DMS153 treated with DMSO at 0.1 percent for 48 hours (cell line): ENCODE measurements around the gene TBATA.

Experiments used
- DNase-seq: peaks from one replicate; lab custom pipeline; 2025; ENCODE audit not compliant: unreplicated experiment; lab: John Stamatoyannopoulos, UW

Gene TBATA, protein sequence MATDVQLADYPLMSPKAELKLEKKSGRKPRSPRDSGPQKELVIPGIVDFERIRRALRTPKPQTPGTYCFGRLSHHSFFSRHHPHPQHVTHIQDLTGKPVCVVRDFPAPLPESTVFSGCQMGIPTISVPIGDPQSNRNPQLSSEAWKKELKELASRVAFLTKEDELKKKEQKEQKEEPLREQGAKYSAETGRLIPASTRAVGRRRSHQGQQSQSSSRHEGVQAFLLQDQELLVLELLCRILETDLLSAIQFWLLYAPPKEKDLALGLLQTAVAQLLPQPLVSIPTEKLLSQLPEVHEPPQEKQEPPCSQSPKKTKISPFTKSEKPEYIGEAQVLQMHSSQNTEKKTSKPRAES

DNA sequence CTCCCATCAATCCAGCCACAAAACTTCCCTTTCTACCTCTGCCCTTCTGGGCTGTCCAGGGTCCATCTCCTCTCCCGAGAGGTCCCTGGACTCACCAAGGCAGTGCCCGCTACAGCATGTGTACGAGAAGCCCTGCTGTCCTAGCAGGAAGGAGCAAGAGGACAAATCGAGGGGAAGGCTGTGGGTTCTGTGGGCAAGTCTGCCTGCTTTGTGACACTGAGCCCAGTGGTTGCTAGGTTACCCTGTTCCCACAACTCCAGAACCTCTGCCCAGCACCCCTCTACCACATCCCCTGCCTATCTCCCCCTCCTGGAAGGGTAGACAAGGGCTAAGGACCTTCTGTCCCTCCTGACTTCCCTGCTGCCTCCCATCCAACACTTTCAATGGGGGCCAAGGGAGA, at the start of gene TBATA:
Gene TBATA (minus strand): TSS at position 188 of the 400 bp plus-strand sequence. CDS start 1,998 bp downstream, outside the sequence.
- no peak for DNase-seq

DNA sequence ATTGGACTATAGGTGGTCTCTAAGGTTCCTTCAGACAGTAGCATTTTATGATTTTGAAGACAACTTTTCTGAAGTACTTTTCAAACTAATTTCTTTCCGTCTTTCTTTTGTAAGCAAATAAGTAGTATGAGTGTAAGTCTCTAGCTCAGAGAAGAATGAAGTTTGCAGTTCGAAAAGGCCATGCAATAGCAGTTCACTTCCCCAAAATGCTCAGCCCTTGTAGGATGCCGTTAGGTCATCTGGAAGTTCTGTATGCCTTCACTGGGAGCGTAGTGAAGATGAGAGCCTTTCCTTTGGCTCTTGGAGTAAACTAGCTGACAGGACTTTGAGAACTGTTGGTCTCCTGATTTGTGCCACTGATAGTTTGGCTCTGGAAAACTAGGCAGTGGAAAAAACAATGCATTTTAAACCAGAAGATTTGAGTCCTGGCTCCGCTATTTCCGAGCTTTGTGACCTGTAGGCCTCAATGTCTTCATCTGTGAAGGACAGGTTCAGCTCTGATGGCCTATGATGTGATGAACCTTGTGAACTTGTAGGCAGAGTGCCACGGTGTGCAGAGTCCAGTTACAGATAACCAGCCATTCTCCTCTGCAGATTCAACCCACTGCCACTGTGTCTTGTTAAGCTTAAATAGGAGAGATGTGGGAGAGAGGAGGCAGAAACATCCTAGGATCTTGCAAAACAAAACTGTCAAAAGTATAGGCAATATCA, 49.4 kb upstream of the TBATA start:
- DNase-seq = no peak

- no peak for DNase-seq
Measured at GRCh38 chr10:70834021-70834420, 48.8 kb upstream of the TBATA start.

GRCh38 chr10:70833601-70834000, 48.4 kb upstream of the TBATA start:
- DNase-seq = no peak

GRCh38 chr10:70832852-70833528, 47.8 kb upstream of the TBATA start:
- no peak for DNase-seq

GRCh38 chr10:70832221-70832620, 47.0 kb upstream of the TBATA start:
- DNase-seq = no peak

- DNase-seq = no peak
Measured at GRCh38 chr10:70830164-70830563, 45.0 kb upstream of the TBATA start.

GRCh38 chr10:70829543-70829942, 44.4 kb upstream of the TBATA start:
- no peak for DNase-seq

GRCh38 chr10:70828923-70829322, 43.7 kb upstream of the TBATA start:
- DNase-seq = peak; percentile 46

GRCh38 chr10:70827086-70827757, 42.0 kb upstream of the TBATA start:
- no peak for DNase-seq

DNA sequence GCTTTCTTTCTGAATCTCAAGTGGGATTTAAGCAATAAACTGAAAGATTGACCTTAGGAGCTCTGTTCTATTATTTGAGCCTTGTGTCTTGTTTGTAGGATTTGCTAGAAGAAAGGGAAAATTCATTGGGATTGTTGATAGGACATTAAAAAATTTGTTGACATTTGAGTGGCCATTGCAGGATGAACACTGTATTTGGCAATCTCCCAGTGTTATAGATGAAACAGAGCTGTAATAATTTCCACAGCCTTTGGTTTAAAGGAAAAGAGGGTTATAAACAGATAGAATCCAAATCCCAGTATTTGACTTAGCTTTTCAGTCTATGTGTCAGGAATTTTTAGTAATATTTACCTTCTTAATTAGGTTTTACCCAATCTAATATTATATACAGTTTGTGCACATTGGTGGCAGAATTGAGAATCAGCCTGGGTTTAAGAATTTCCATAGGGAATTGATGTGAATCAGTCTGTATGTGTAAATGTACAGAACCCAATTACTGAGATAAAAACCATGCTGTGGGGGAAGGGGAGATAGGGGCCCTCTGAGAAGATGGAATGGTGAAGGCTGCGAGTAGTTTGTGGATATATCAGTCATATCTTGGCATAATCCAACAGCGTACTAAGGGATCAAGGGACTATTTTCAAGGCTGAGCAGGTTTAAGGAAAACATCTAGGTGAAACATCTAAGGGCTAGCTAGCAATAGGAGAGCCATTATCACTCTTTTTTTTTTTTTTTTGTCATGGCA, 37.1 kb upstream of the TBATA start:
- DNase-seq = no peak

GRCh38 chr10:70820976-70821750, 36.0 kb upstream of the TBATA start:
- no peak for DNase-seq

DNA sequence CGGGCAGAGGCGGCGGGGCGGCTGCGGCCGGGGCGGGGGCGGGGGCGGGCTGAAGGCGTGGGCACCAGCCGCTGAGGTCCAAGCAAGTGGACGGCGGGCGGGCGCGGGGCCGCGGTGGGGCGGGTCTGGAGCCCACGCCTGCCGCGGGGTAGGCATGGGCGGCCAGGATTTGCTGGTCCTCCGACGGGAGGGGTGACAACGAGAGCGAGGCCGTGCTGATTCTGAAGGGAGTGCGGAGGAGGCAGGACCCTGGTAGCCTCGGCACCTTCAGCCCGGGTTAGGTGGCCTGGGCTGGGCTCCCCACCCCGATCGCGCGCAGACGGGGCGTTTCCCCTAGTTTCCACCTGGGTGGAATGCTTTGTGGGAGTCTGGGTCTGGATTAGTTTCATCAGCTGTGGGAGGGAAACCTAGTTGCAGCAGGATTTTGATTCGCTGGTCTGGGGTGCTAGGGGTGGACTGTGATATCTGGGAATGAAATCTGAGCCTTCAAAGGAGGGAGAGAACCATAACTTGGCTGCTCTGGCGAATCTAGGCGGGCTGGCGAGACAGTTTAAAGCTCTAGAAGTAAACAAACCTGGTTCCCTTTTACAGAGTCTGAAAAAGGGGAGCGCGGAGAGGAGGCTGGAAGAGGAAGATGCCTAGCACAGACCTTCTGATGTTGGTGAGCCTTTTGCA, 31.2 kb upstream of the TBATA start:
- peak; percentile 40 for DNase-seq

GRCh38 chr10:70815504-70816219, 30.5 kb upstream of the TBATA start, which contains the start of gene SGPL1:
SGPL1 (plus strand) TSS chr10:70815948; CDS start chr10:70816854, 906 bp downstream.
- peak; percentile 66 for DNase-seq

DNA sequence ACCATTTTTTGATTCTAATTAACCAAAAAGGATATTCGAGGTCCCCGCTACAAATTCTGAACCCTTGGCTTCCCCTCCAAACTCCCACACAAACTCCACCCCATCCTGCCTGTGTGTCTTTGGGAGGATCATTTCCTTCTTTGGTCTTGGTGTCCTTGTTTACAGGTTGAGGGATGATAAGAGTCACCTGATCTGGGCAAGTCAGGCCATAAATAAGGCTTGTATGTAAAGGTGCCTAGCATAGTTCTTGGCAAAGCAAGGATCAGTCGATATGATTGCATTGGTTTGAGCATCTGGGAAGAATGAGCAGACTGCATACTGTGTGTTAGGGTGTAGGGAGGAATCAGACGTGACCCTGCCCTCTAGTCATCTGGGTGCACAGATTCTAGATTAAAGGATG, 28.9 kb upstream of the TBATA start:
- no peak for DNase-seq

DNA sequence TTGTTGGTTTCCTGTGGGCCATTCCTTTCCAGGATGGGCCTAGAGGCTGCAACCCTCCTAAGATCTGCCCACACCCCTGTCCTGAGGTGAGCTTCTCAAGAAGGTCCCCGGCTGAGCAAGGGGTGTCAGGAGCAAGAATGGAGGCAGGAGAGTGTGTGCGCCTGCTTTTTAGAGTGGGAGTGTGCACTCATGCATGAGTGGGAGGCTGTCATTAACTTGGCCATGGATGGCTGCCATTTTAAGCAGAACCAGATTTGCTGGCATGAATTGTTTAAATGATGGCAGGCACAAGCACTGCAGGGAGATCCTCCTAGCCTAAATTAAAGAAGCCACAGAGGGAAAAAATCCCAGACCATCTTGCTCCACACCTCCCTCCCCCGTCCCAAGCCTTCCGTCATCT, 27.6 kb upstream of the TBATA start:
- no peak for DNase-seq

DNA sequence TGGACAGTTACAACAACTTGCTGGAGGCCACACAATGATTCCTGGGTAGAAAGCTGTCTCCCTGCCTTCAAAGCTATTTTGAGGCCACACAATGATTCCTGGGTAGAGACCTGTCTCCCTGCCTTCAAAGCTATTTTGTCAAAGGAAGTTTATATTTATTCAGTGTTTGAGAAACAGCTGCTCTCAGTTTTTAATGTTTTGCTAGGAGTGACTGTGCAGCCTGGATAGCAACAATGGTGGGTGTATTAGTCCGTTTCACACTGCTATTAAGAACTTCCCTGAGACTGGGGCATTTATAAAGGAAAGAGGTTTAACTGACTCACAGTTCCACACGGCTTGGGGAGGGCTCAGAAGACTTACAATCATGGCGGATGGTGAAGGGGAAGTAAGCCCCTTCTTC, 26.7 kb upstream of the TBATA start:
- DNase-seq = no peak

DNA sequence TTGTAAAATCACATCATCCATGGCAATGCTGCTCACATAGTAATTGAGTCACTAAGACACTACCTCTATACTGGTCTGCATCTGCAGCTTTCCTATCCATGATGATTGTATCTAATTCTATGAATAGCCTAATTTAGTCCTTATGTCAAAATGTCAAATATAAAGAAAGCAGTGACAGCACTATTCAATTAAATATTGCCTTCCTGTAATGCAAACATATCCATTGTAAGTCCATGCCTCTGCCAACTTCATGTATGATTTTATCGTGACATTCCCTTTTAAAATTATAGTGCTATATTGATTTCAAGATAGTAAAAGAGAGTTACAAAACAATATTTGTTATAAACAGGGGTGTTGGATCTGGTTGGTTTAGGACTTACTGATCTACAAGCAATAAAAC, 25.8 kb upstream of the TBATA start:
- DNase-seq = no peak

DNA sequence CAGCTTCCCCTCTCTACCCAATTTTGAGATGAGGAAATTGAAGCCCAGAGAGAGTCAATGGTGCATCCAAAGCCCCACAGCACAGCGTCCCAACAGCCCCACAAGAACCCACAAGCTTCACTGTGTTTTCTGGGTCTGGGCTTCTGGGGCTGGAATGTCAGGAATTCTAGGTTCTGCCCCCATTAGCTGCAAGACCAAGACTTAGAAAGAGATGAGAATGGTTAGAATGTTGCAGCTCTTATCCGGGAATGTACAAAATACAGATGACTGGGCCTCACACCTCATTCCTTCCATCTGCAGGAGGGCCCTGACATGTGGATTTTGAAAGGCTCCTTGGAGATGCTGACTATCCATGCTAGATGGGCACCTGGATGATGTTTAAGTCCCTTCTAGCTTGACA, 24.5 kb upstream of the TBATA start:
- DNase-seq = no peak
